Chondrocyte (in vitro differentiated cells): ENCODE data around the gene CCR9. TPM values are rescaled to one million over a fixed set of nuclear protein-coding genes. Genes with fewer than 3 reads are reported as not detected.
A peak's percentile ranks its signal among the peaks of the same experiment; 100 is the strongest.

Source experiments
- DNase-seq: peaks from one replicate; pipeline ENCODE4 v3.0.0; 2021; ENCODE audit warnings: mixed read lengths, low spot score
- H3K27ac Mint-ChIP-seq: one replicate; pipeline ENCODE4 v1.8.0; 2021; ENCODE audit warnings: mild to moderate bottlenecking, moderate library complexity, mixed read lengths; ENCODE audit not compliant: unreplicated experiment
- H3K27me3 Mint-ChIP-seq: 2 replicates; pipeline ENCODE4 v1.8.0; 2021; ENCODE audit warnings: low read depth, mixed read lengths
- H3K36me3 Mint-ChIP-seq: 2 replicates; pipeline ENCODE4 v1.8.0; 2021; ENCODE audit warnings: low read depth, mixed read lengths
- H3K4me1 Mint-ChIP-seq: 2 replicates; pipeline ENCODE4 v1.8.0; 2021; ENCODE audit warnings: low read depth, mild to moderate bottlenecking, mixed read lengths
- H3K4me3 Mint-ChIP-seq: one replicate; pipeline ENCODE4 v1.8.0; 2021; ENCODE audit warnings: mild to moderate bottlenecking, moderate library complexity, mixed read lengths; ENCODE audit not compliant: unreplicated experiment
- H3K9me3 Mint-ChIP-seq: 2 replicates; pipeline ENCODE4 v1.8.0; 2021; ENCODE audit warnings: low read depth, mixed read lengths
- long read RNA-seq: library from polyadenylated mRNA; stranded (forward); transcript quantifications from one replicate; pipeline ENCODE4 v2.0.0, GENCODE V29; 2021
- total RNA-seq: library from RNA; stranded (reverse); gene quantifications from 3 replicates; pipeline ENCODE4 v1.2.1, GENCODE V29; 2021
- TF ChIP-seq, protein P1 (sequence below): fragments of 200-600 bp; sonication (generic); IDR thresholded peaks from 2 replicates; pipeline ENCODE4 v1.5.0; 2021; ENCODE audit warnings: antibody characterized with exemption, mild to moderate bottlenecking, moderate library complexity

The CCR9 gene
- not detected in 3 replicates for total RNA-seq
- long read RNA-seq, result 0 reads

DNA sequence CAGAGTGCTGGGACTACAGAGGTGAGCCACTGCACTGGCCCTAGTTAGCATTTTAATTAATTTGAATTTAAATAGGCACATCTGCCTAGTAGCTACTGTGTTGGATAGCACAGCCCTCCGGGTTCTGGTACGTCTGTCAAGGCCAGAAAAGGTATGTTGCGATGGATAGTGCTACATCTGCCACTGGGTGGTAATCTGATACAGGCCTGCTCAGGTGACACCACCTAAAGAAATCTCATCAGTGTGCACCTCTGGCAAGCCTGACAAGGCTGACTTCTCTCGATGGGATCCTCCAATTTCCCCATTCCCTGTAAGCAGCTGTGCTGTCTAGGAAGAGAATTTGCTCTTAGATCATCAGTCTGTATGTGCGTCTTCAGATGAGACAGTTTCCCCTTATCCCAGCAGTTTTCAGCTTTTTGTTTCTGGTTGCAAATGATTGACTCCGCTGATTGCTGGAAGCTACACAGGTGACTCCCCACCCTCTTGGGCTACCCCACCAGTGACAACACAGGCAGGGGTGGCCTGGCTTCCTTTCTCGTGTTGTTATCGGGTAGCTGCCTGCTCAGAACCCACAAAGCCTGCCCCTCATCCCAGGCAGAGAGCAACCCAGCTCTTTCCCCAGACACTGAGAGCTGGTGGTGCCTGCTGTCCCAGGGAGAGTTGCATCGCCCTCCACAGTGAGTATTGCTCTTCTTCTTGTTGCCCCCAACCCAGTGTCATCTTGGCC lies at the start of gene CCR9:
Gene CCR9, plus strand, starts transcription at position 565 of the 727 bp plus-strand sequence. CDS start 8,391 bp downstream, outside the sequence.
- Mint-ChIP-seq H3K4me3 (no peak within 1 kb of the TSS), H3K9me3 (no peaks in the 10 kb centered on the region), H3K36me3 (no peaks in the 10 kb centered on the region), H3K27me3 (peaks cover 26% of the 10 kb centered on the region), H3K27ac (no peak within 1 kb of the TSS), H3K4me1 (peaks cover 3% of the 10 kb centered on the region)
- TF ChIP-seq, protein P1, sequence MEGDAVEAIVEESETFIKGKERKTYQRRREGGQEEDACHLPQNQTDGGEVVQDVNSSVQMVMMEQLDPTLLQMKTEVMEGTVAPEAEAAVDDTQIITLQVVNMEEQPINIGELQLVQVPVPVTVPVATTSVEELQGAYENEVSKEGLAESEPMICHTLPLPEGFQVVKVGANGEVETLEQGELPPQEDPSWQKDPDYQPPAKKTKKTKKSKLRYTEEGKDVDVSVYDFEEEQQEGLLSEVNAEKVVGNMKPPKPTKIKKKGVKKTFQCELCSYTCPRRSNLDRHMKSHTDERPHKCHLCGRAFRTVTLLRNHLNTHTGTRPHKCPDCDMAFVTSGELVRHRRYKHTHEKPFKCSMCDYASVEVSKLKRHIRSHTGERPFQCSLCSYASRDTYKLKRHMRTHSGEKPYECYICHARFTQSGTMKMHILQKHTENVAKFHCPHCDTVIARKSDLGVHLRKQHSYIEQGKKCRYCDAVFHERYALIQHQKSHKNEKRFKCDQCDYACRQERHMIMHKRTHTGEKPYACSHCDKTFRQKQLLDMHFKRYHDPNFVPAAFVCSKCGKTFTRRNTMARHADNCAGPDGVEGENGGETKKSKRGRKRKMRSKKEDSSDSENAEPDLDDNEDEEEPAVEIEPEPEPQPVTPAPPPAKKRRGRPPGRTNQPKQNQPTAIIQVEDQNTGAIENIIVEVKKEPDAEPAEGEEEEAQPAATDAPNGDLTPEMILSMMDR, result no peak
- DNase-seq, result no peak

DNA sequence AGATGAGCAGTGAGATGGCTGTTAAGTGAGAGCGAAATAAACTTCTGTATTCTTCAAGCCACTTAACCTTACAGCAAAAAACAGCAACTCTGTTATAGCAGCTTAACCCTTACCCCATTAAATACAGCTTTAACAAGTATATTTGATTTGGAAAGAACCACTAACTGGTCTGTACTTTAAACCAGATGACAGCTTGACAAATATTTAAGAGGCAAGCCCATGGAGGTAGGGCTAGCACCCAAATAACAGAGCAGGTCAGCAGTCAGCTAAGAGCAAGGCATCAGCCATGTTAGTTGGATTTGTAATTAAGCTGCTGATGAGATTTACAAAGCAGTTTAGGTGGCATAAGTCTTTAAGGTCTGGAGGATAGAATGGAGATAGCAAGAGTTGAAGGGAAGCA lies 47.9 kb upstream of the CCR9 start:
- Mint-ChIP-seq H3K27me3 (no peaks in the 10 kb centered on the region), H3K36me3 (peaks cover 6% of the 10 kb centered on the region), H3K4me3 (no peak overlapping the region), H3K4me1 (peaks cover 16% of the 10 kb centered on the region), H3K27ac (no peak overlapping the region), H3K9me3 (peaks cover 3% of the 10 kb centered on the region)
- TF ChIP-seq, protein P1, result no peak
- DNase-seq, result no peak

DNA sequence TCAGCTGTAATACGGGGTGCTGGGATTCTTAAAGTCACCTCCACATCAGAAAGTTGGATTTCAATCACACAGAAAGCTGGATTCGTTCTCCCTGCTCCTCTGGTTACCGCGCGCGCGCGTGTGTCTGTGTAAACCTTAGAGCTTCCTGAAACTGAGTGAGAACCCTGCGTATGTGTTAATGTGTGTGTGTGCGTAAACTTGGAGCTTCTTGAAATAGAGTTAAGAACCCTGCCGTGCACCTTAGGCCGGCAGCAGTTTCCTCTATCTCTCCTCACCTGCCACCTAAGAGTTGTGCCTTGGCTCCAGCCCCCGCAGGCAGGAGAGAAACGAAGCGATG lies 45.0 kb upstream of the CCR9 start:
- Mint-ChIP-seq H3K4me1 (peaks cover 16% of the 10 kb centered on the region), H3K4me3 (peak overlapping the region; percentile 91), H3K27ac (peak overlapping the region; percentile 97), H3K27me3 (peaks cover 7% of the 10 kb centered on the region), H3K36me3 (peaks cover 3% of the 10 kb centered on the region), H3K9me3 (peaks cover 3% of the 10 kb centered on the region)
- no peak for DNase-seq
- TF ChIP-seq, protein P1, result no peak

GRCh38 chr3:45841757-45842491 lies 44.4 kb upstream of the CCR9 start, which contains the start of gene LZTFL1:
TSS of gene LZTFL1 (minus strand) at chr3:45842119. CDS start at chr3:45841991, 128 bp downstream.
- TF ChIP-seq, protein P1, result no peak
- Mint-ChIP-seq H3K9me3 (peaks cover 3% of the 10 kb centered on the region), H3K27me3 (peaks cover 11% of the 10 kb centered on the region), H3K4me3 (peak within 1 kb of the TSS; percentile 91), H3K27ac (peak within 1 kb of the TSS; percentile 97), H3K4me1 (peaks cover 16% of the 10 kb centered on the region), H3K36me3 (no peaks in the 10 kb centered on the region)
- DNase-seq, result peak; percentile 93

DNA sequence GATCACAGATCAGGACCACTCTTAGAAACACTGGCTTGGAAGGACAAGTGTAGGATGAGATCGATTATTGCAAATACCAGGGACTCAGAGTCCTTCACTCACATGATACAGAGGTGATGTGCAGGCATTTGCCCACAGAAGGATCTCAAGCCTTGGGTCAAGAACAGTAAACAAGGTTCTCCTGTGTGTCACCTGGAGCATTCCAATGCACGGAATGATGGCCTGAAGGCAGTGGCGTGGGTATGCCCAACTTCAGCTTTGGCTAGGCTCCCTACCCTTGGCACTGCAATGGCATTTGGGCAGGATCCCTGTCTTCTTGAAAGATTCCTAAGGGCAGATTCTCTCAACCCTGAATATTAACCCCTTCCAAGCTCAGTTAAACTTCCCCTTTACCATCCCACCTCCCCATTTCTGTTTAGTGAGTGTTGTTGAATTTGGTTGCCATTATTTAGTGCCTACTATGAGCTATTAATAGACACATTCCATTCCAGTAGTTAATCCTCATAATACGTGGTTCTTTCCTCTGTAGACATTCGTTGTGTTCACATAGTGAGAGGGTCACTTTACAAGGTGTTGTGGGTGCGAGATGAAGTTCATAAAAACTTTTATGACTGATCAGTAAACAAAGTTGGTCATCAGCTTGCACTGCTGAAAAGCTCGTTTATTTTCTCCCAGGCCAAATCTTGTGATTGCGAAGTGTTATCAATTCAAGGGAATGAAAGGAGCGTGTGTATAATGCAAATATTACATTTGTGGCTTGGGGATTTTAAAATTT lies 43.3 kb upstream of the CCR9 start:
- TF ChIP-seq, protein P1, result no peak
- H3K27me3 Mint-ChIP-seq, result peaks cover 22% of the 10 kb centered on the region

More for the DNA sequence above, 43.3 kb upstream of the CCR9 start:
- Mint-ChIP-seq H3K36me3 (no peaks in the 10 kb centered on the region), H3K4me1 (peaks cover 16% of the 10 kb centered on the region), H3K27ac (no peak overlapping the region), H3K9me3 (peaks cover 3% of the 10 kb centered on the region), H3K4me3 (peak overlapping the region; percentile 91)
- no peak for DNase-seq
